GM23248 (cell line): ENCODE measurements around the gene CHD1.

Experiments used
- EZH2 ChIP-seq: fragments of 200-600 bp; sonication (generic); IDR thresholded peaks from 2 replicates; pipeline ENCODE4 v1.6.1; 2018; ENCODE audit warnings: antibody characterized with exemption, mild to moderate bottlenecking; ENCODE audit not compliant: insufficient read depth, poor library complexity, severe bottlenecking
- EZH2phosphoT487 ChIP-seq: fragments of 200-600 bp; sonication (generic); IDR thresholded peaks from 2 replicates; pipeline ENCODE4 v1.6.1; 2018; ENCODE audit warnings: antibody characterized with exemption, moderate library complexity, mild to moderate bottlenecking, low read depth; ENCODE audit not compliant: insufficient read depth

- TF ChIP-seq EZH2 (no peak), EZH2phosphoT487 (no peak)
Measured at GRCh38 chr5:98816582-98817222, 112.1 kb downstream of the CHD1 start.
